ENCODE results near the gene SMNDC1. TPM values are rescaled to one million over a fixed set of nuclear protein-coding genes. Genes with fewer than 3 reads are reported as not detected.

SMNDC1 gene
- total and polyA plus RNA-seq, 2 of the 4 experiments (the other 2 are of a cell fraction), result 3.9 to 15.1 TPM

- BruUV-seq (replicated peaks), result no TSS peak
- ATAC-seq (ENCODE audit: low read depth), result no peak
- TF ChIP-seq NFE2L2 (IDR thresholded peaks at IDR 0.05; ENCODE audit: low read depth, low read length) (no peak), RAD21 (IDR thresholded peaks at IDR 0.05; ENCODE audit: low read length) (no peak), SMC3 (IDR thresholded peaks at IDR 0.05; ENCODE audit: low read depth, low read length) (no peak), RCOR1 (IDR thresholded peaks at IDR 0.05; ENCODE audit: insufficient replicate concordance, low read length) (no peak), CHD1 (IDR thresholded peaks at IDR 0.05; ENCODE audit: low read depth, low read length) (no peak), MXI1 (IDR thresholded peaks at IDR 0.05; ENCODE audit: borderline replicate concordance, low read depth, low read length) (no peak), POLR2A (IDR thresholded peaks at IDR 0.05; ENCODE audit: low read depth, low read length) (no peak), MAFK (IDR thresholded peaks at IDR 0.05; ENCODE audit: low read depth, low read length) (no peak), BHLHE40 (IDR thresholded peaks at IDR 0.05; ENCODE audit: low read depth, low read length) (no peak), MAZ (IDR thresholded peaks at IDR 0.05; ENCODE audit: borderline replicate concordance, low read depth, low read length) (no peak), RFX5 (IDR thresholded peaks at IDR 0.05; ENCODE audit: low read depth, low read length) (no peak)
- TF ChIP-seq, protein P1, sequence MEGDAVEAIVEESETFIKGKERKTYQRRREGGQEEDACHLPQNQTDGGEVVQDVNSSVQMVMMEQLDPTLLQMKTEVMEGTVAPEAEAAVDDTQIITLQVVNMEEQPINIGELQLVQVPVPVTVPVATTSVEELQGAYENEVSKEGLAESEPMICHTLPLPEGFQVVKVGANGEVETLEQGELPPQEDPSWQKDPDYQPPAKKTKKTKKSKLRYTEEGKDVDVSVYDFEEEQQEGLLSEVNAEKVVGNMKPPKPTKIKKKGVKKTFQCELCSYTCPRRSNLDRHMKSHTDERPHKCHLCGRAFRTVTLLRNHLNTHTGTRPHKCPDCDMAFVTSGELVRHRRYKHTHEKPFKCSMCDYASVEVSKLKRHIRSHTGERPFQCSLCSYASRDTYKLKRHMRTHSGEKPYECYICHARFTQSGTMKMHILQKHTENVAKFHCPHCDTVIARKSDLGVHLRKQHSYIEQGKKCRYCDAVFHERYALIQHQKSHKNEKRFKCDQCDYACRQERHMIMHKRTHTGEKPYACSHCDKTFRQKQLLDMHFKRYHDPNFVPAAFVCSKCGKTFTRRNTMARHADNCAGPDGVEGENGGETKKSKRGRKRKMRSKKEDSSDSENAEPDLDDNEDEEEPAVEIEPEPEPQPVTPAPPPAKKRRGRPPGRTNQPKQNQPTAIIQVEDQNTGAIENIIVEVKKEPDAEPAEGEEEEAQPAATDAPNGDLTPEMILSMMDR (conservative IDR thresholded peaks at IDR 0.05; ENCODE audit: low read depth, low read length), result no peak
- Histone ChIP-seq H3K79me1 (ENCODE audit: low read depth in 1 of 2, low read length in 2 of 2) (no peaks in the 10 kb centered on the region), H3K14ac (replicated peaks; ENCODE audit: low read depth, low read length) (no peak overlapping the region), H3K18ac (ENCODE audit: low read depth, low read length) (no peak overlapping the region), H3K4me1 (ENCODE audit: control insufficient read depth, insufficient read depth, low read length) (no peaks in the 10 kb centered on the region; the same call in 1 of the 2 replicates), H2BK20ac (ENCODE audit: low read depth, low read length) (no peak overlapping the region), H3K36me3 (ENCODE audit: control insufficient read depth, insufficient read depth, low read length) (no peaks in the 10 kb centered on the region), H3K4me2 (ENCODE audit: low read depth, low read length) (no peak overlapping the region), H4K5ac (ENCODE audit: low read depth, low read length) (no peak overlapping the region), H3K4me3 (ENCODE audit: insufficient read depth, low read depth, low read length) (no peak overlapping the region), H2AK9ac (replicated peaks; ENCODE audit: low read depth, low read length, poor library complexity) (no peak overlapping the region), H3K23ac (ENCODE audit: low read depth, low read length) (no peak overlapping the region), H3K9me1 (ENCODE audit: insufficient read depth, low read length) (no peaks in the 10 kb centered on the region), H4K8ac (ENCODE audit: low read depth in 2 of 2, low read length in 2 of 2) (no peak overlapping the region), H3K27ac (ENCODE audit: insufficient read depth, low read length) (no peak overlapping the region), H2AFZ (replicated peaks; ENCODE audit: low read length, poor library complexity) (no peak overlapping the region), H3K56ac (ENCODE audit: extremely low read depth, insufficient read depth, low read length) (no peak overlapping the region), H2AK5ac (ENCODE audit: low read depth, low read length) (no peak overlapping the region), H3K9ac (ENCODE audit: low read depth, low read length) (no peak overlapping the region), H3K27me3 (ENCODE audit: control insufficient read depth, insufficient read depth, low read length) (no peaks in the 10 kb centered on the region), H4K20me1 (ENCODE audit: insufficient read depth, low read length) (no peaks in the 10 kb centered on the region), H2BK120ac (ENCODE audit: low read depth, low read length) (no peak overlapping the region), H2BK15ac (ENCODE audit: low read depth, low read length) (no peak overlapping the region), H4K91ac (ENCODE audit: insufficient read depth, low read depth, low read length) (no peak overlapping the region), H3K9me3 (ENCODE audit: control insufficient read depth, insufficient read depth, low read length) (no peaks in the 10 kb centered on the region), H2BK5ac (ENCODE audit: low read depth, low read length, poor library complexity, severe bottlenecking) (no peak overlapping the region), H3K4ac (ENCODE audit: low read depth, low read length) (no peak overlapping the region)
- dilution Hi-C loops (cut with HindIII; ENCODE audit: low sequenced_read_pairs, unreplicated experiment), result no loop called here
- in situ Hi-C loops (cut with MboI; ENCODE audit: low sequenced_read_pairs), result no loop called here
- no CpG with 5 or more reads among the region's 1 CpG for WGBS, 2 experiments (ENCODE audit: extremely low coverage in 2 of 2, insufficient read length in 1 of 2)
- intact Hi-C loops (cut with micrococcal nuclease), result no loop called here
- DNase-seq, result no peak
- POLR2A ChIA-PET (ENCODE audit: unreplicated experiment), result no interaction called here
- CTCF ChIA-PET, result interaction anchor here (1.0 kb wide), 1 partner anchor 9 kb away, joined by 3 read pairs; no protein-coding TSS in a partner anchor
These were observed 41.6 kb downstream of the SMNDC1 start for GRCh38 chr10:110263164-110263563.
